Neural cell (in vitro differentiated cells): ENCODE measurements around the gene NCKIPSD. TPM values are rescaled to one million over a fixed set of nuclear protein-coding genes. Genes with fewer than 3 reads are reported as not detected.

Experiments
- H2AFZ ChIP-seq: fragments of 200-600, 300-800 bp; sonication (generic), shearing (Covaris generic); 2 replicates; pipeline ENCODE4 v1.6.0; 2014; ENCODE audit warnings: low read depth, mild to moderate bottlenecking, antibody characterized with exemption, low read length, moderate library complexity
- H3F3A ChIP-seq: fragments of 200-600 bp; shearing (Covaris generic); 2 replicates; pipeline ENCODE4 v1.6.1; 2016; ENCODE audit warnings: mild to moderate bottlenecking, moderate library complexity, mixed read lengths, antibody characterized with exemption, low read length; ENCODE audit not compliant: insufficient read depth, poor library complexity, severe bottlenecking
- H3K27ac ChIP-seq: fragments of 200-600, 300-800 bp; sonication (generic), shearing (Covaris generic); 2 replicates; pipeline ENCODE4 v1.5.1; 2014; ENCODE audit warnings: mild to moderate bottlenecking, low read length, moderate library complexity
- H3K27me3 ChIP-seq: fragments of 300-800, 200-600 bp; sonication (generic), shearing (Covaris generic); 2 replicates; pipeline ENCODE4 v1.6.0; 2014; ENCODE audit warnings: mild to moderate bottlenecking, low read depth, low read length, moderate library complexity; ENCODE audit not compliant: insufficient read depth
- H3K36me3 ChIP-seq: fragments of 300-800, 200-600 bp; sonication (generic), shearing (Covaris generic); 2 replicates; pipeline ENCODE4 v1.5.1; 2014; ENCODE audit warnings: mild to moderate bottlenecking, antibody characterized with exemption, low read length, moderate library complexity; ENCODE audit not compliant: insufficient read depth
- H3K4me2 ChIP-seq: fragments of 300-800, 200-600 bp; sonication (generic), shearing (Covaris generic); 2 replicates; pipeline ENCODE4 v1.6.0; 2014; ENCODE audit warnings: mild to moderate bottlenecking, low read length
- H3K4me3 ChIP-seq: fragments of 300-800, 200-600 bp; sonication (generic), shearing (Covaris generic); 2 replicates; pipeline ENCODE4 v1.5.1; 2014; ENCODE audit warnings: mild to moderate bottlenecking, low read length, moderate library complexity
- H3K79me2 ChIP-seq: fragments of 200-600 bp; shearing (Covaris generic); replicated peaks from 2 replicates; pipeline ENCODE4 v1.6.0; 2014; ENCODE audit warnings: mild to moderate bottlenecking, low read length, moderate library complexity; ENCODE audit not compliant: insufficient read depth
- H3K9ac ChIP-seq: fragments of 300-800, 200-600 bp; sonication (generic), shearing (Covaris generic); 2 replicates; pipeline ENCODE4 v1.6.1; 2016; ENCODE audit warnings: mild to moderate bottlenecking, low read length, mixed read lengths
- H3K9me2 ChIP-seq: fragments of 200-600 bp; shearing (Covaris generic); 2 replicates; pipeline ENCODE4 v1.6.1; 2016; ENCODE audit warnings: mild to moderate bottlenecking, low read length, mixed read lengths; ENCODE audit not compliant: insufficient read depth
- H3K9me3 ChIP-seq: fragments of 200-600, 300-800 bp; sonication (generic), shearing (Covaris generic); 2 replicates; pipeline ENCODE4 v1.6.1; 2016; ENCODE audit warnings: mild to moderate bottlenecking, mixed run types, low read length, moderate library complexity, mixed read lengths
- H4K20me1 ChIP-seq: fragments of 200-600 bp; shearing (Covaris generic); 2 replicates; pipeline ENCODE4 v1.6.1; 2016; ENCODE audit warnings: mild to moderate bottlenecking, mixed run types; ENCODE audit not compliant: insufficient read depth
- CTCF ChIP-seq: fragments of 450-650 bp; IDR thresholded peaks from 2 replicates; pipeline ENCODE4 v1.5.1; 2014; ENCODE audit warnings: antibody characterized with exemption, mild to moderate bottlenecking, moderate library complexity; ENCODE audit not compliant: poor library complexity, severe bottlenecking
- EP300 ChIP-seq: fragments of 450-650 bp; conservative IDR thresholded peaks from 2 replicates; pipeline ENCODE4 v1.6.1; 2014; ENCODE audit warnings: antibody characterized with exemption, mild to moderate bottlenecking, moderate library complexity; ENCODE audit not compliant: poor library complexity, severe bottlenecking
- EZH2 ChIP-seq: fragments of 200-600, 300-800 bp; shearing (Covaris generic), sonication (generic); IDR thresholded peaks from 2 replicates; pipeline ENCODE4 v1.6.1; 2014; ENCODE audit warnings: antibody characterized with exemption, low read length, borderline replicate concordance, mild to moderate bottlenecking; ENCODE audit not compliant: insufficient read depth, poor library complexity, severe bottlenecking
- MXI1 ChIP-seq: fragments of 450-650 bp; conservative IDR thresholded peaks from 2 replicates; pipeline ENCODE4 v1.6.1; 2014; ENCODE audit warnings: antibody characterized with exemption, mild to moderate bottlenecking; ENCODE audit not compliant: poor library complexity, severe bottlenecking
- POLR2AphosphoS5 ChIP-seq: IDR thresholded peaks from 2 replicates; pipeline ENCODE4 v1.6.1; 2012
- RAD21 ChIP-seq: fragments of 450-650 bp; conservative IDR thresholded peaks from 2 replicates; pipeline ENCODE4 v1.6.1; 2014; ENCODE audit warnings: antibody characterized with exemption, mild to moderate bottlenecking, moderate library complexity
- REST ChIP-seq: IDR thresholded peaks from 2 replicates; pipeline ENCODE4 v1.6.1; 2012; ENCODE audit warnings: borderline replicate concordance
- SMC3 ChIP-seq: fragments of 450-650 bp; conservative IDR thresholded peaks from 2 replicates; pipeline ENCODE4 v1.6.1; 2014; ENCODE audit warnings: antibody characterized with exemption, mild to moderate bottlenecking, moderate library complexity; ENCODE audit not compliant: poor library complexity
- TAF1 ChIP-seq: IDR thresholded peaks from 2 replicates; pipeline ENCODE4 v1.6.1; 2012; ENCODE audit warnings: low read depth
- polyA plus RNA-seq: library from polyadenylated mRNA; depleted of rRNA; stranded (reverse); fragments of >200 nt; gene quantifications from 2 replicates; pipeline ENCODE4 v1.2.3, GENCODE V29; 2014

The NCKIPSD gene
- polyA plus RNA-seq, 1 donor from 2014 or later: 19.0 TPM

GRCh38 chr3:48652923-48653715 is 32.6 kb downstream of the NCKIPSD start:
- Histone ChIP-seq H3K9me3 (peaks cover 9% of the 10 kb centered on the region), H3K79me2 (peaks cover 5% of the 10 kb centered on the region), H4K20me1 (peaks cover 8% of the 10 kb centered on the region), H3K36me3 (peaks cover 20% of the 10 kb centered on the region), H3K27ac (no peak overlapping the region), H3K27me3 (no peaks in the 10 kb centered on the region), H3K4me3 (no peak overlapping the region), H3K9me2 (no peaks in the 10 kb centered on the region), H3K4me2 (no peak overlapping the region), H3K9ac (no peak overlapping the region), H3F3A (no peaks in the 10 kb centered on the region), H2AFZ (no peak overlapping the region)
- TF ChIP-seq CTCF (no peak), TAF1 (no peak), REST (no peak), EZH2 (no peak), POLR2AphosphoS5 (no peak), EP300 (no peak), SMC3 (no peak), MXI1 (no peak), RAD21 (no peak)

GRCh38 chr3:48651771-48652170 is 33.9 kb downstream of the NCKIPSD start:
- H3K79me2 ChIP-seq: peaks cover 3% of the 10 kb centered on the region
- no peaks in the 10 kb centered on the region for H3K27me3 ChIP-seq
- no peaks in the 10 kb centered on the region for H3K9me2 ChIP-seq
- peaks cover 9% of the 10 kb centered on the region for H3K36me3 ChIP-seq
- peaks cover 8% of the 10 kb centered on the region for H4K20me1 ChIP-seq
- H3F3A ChIP-seq: no peaks in the 10 kb centered on the region
- H3K9me3 ChIP-seq: peaks cover 4% of the 10 kb centered on the region
- H3K27ac ChIP-seq: no peak overlapping the region
- no peak overlapping the region for H3K9ac ChIP-seq
- TF ChIP-seq SMC3 (no peak), POLR2AphosphoS5 (no peak), EZH2 (no peak), TAF1 (no peak), EP300 (no peak), MXI1 (no peak), REST (no peak), CTCF (no peak), RAD21 (no peak)
- H3K4me2 ChIP-seq: no peak overlapping the region
- no peak overlapping the region for H2AFZ ChIP-seq
- H3K4me3 ChIP-seq: no peak overlapping the region
